ENCODE results near the gene FBXL14. TPM values are rescaled to one million over a fixed set of nuclear protein-coding genes. Genes with fewer than 3 reads are reported as not detected.

Gene FBXL14
- polyA plus RNA-seq, 1 of the 3 experiments (the other 2 are of a cell fraction), result 11.3 TPM

- DNase-seq, result no peak
- Histone ChIP-seq H3K27me3 (ENCODE audit: insufficient read depth) (no peaks in the 10 kb centered on the region), H3K79me2 (ENCODE audit: insufficient read depth) (peaks cover 89% of the 10 kb centered on the region), H3K4me2 (no peak overlapping the region), H3K9me2 (no peaks in the 10 kb centered on the region), H3K36me3 (replicated peaks in 1 of 2; ENCODE audit: control insufficient read depth in 1 of 2, insufficient read depth in 2 of 2, low read length in 1 of 2) (no peaks in the 10 kb centered on the region), H3K9me3 (no peaks in the 10 kb centered on the region), H3K4me1 (ENCODE audit: control insufficient read depth in 1 of 2, insufficient read depth in 2 of 2, low read depth in 1 of 2, low read length in 1 of 2) (peaks cover 6 to 14% of the 10 kb centered on the region in 2 experiments), H3K9ac (no peak overlapping the region), H3F3A (replicated peaks; ENCODE audit: insufficient read depth) (peaks cover 4% of the 10 kb centered on the region), H3K4me3 (ENCODE audit: low read depth in 2 of 2, low read length in 1 of 2) (no peak overlapping the region), H3K27ac (ENCODE audit: low read depth in 2 of 2, low read length in 1 of 2) (no peak overlapping the region), H4K20me1 (ENCODE audit: insufficient read depth) (peaks cover 1% of the 10 kb centered on the region), H2AFZ (ENCODE audit: low read depth) (no peak overlapping the region)
- CTCF ChIA-PET, result interaction anchor here (0.9 to 1.6 kb wide), 3 partner anchors 11 to 36 kb away, joined by 4 read pairs; no protein-coding TSS in a partner anchor
- no peak for TF ChIP-seq FOXJ3 (CRISPR knock-in tag; IDR thresholded peaks at IDR 0.05)
- no peak for TF ChIP-seq CHD2 (IDR thresholded peaks at IDR 0.05; ENCODE audit: low read length, partially characterized antibody)
- no peak for TF ChIP-seq USF1 (IDR thresholded peaks at IDR 0.05; ENCODE audit: borderline replicate concordance, low read depth)
- TF ChIP-seq POLR2AphosphoS5 (IDR thresholded peaks at IDR 0.05; ENCODE audit: low read depth, low read length), result no peak
- TF ChIP-seq RCOR1 (IDR thresholded peaks at IDR 0.05; ENCODE audit: low read length), result no peak
- TF ChIP-seq NFIC (IDR thresholded peaks at IDR 0.05; ENCODE audit: borderline replicate concordance), result no peak
- TF ChIP-seq MAX (IDR thresholded peaks at IDR 0.05; ENCODE audit: low read depth), result no peak
- no peak for TF ChIP-seq YY1 (IDR thresholded peaks at IDR 0.05; ENCODE audit: low read depth)
- TF ChIP-seq USF2 (IDR thresholded peaks at IDR 0.05; ENCODE audit: borderline replicate concordance, low read depth, low read length), result no peak
- no peak for TF ChIP-seq REST (IDR thresholded peaks at IDR 0.05; ENCODE audit: low read depth, low read length)
- WGBS (ENCODE audit: low lambda C conversion rate), result 95% methylated on average over 3 of the region's 3 CpGs
- POLR2A ChIA-PET, result no interaction called here
These were observed 4.4 kb upstream of the FBXL14 start for GRCh38 chr12:1598757-1599156.
